SK-N-SH (cell line): ENCODE data around the gene AP1S1. TPM values are rescaled to one million over a fixed set of nuclear protein-coding genes. Genes with fewer than 3 reads are reported as not detected.
A peak's percentile ranks its signal among the peaks of the same experiment; 100 is the strongest.
"Not testable (repeated sequence)": the region's sequence is repeated elsewhere in the genome, so short reads cannot be mapped to it uniquely, and the experiment has no call there.

ENCODE experiments used
- CTCF ChIA-PET: fragments of 300-600, 350-600 bp; formaldehyde crosslinking; extraction: SDS; loops from one replicate; lab custom pipeline; 2021; lab: Yijun Ruan, JAX
- POLR2A ChIA-PET: fragments of 350-600 bp; sonication (Branson Sonifier 250); formaldehyde crosslinking; extraction: SDS; loops from one replicate; lab custom pipeline; 2020; ENCODE audit warnings: antibody characterized with exemption, inconsistent platforms; lab: Yijun Ruan, JAX
- DNase-seq: peaks from one replicate; pipeline ENCODE4 v3.0.0; 2012
- H2AFZ ChIP-seq: fragments of 200-600 bp; sonication (generic); 2 replicates; pipeline ENCODE4 v1.8.1; 2016; ENCODE audit warnings: antibody characterized with exemption, mild to moderate bottlenecking, low read depth
- H3F3A ChIP-seq: fragments of 200-600 bp; sonication (generic); replicated peaks from 2 replicates; pipeline ENCODE3; 2016; ENCODE audit warnings: antibody characterized with exemption, mild to moderate bottlenecking; ENCODE audit not compliant: insufficient read depth
- H3K27ac ChIP-seq, 2 experiments: fragments of 200-500 bp in 1 of 2; fragments of 200-600 bp in 1 of 2; sonication (Bioruptor generic) in 1 of 2; sonication (generic), shearing (Covaris generic) in 1 of 2; 2 replicates each; pipeline versions ENCODE4 v1.5.1 to v1.6.1; 2014 to 2016; ENCODE audit warnings: low read depth in 2 of 2, inconsistent platforms in 1 of 2, low read length in 1 of 2, mild to moderate bottlenecking in 1 of 2, mixed read lengths in 1 of 2
- H3K27me3 ChIP-seq: fragments of 200-600 bp; sonication (generic), shearing (Covaris generic); 2 replicates; pipeline ENCODE4 v1.6.1; 2016; ENCODE audit warnings: mixed run types; ENCODE audit not compliant: insufficient read depth
- H3K36me3 ChIP-seq, 2 experiments: fragments of 200-500 bp in 1 of 2; fragments of 200-600 bp in 1 of 2; sonication (Bioruptor generic) in 1 of 2; sonication (generic) in 1 of 2; replicated peaks in 1 of 2; 2 replicates each; pipeline versions ENCODE3 to v1.5.1; 2014 to 2016; ENCODE audit warnings: low read length in 1 of 2, mild to moderate bottlenecking in 1 of 2; ENCODE audit not compliant: insufficient read depth in 2 of 2, control insufficient read depth in 1 of 2
- H3K4me1 ChIP-seq, 2 experiments: fragments of 200-500 bp in 1 of 2; fragments of 200-600 bp in 1 of 2; sonication (Bioruptor generic) in 1 of 2; sonication (generic), shearing (Covaris generic) in 1 of 2; 2 replicates each; pipeline versions ENCODE4 v1.5.1 to v1.6.1; 2014 to 2016; ENCODE audit warnings: low read depth in 1 of 2, low read length in 1 of 2, mixed run types in 1 of 2; ENCODE audit not compliant: insufficient read depth in 2 of 2, control insufficient read depth in 1 of 2
- H3K4me2 ChIP-seq: fragments of 200-600 bp; sonication (generic), shearing (Covaris generic); 2 replicates; pipeline ENCODE4 v1.6.1; 2017; ENCODE audit warnings: mixed run types
- H3K4me3 ChIP-seq, 2 experiments: fragments of 200-500 bp in 1 of 2; fragments of 200-600 bp in 1 of 2; sonication (Bioruptor generic) in 1 of 2; sonication (generic), shearing (Covaris generic) in 1 of 2; 2 replicates each; pipeline versions ENCODE4 v1.5.1 to v1.8.1; 2014 to 2016; ENCODE audit warnings: low read depth in 2 of 2, inconsistent platforms in 1 of 2, low read length in 1 of 2, mild to moderate bottlenecking in 1 of 2, mixed read lengths in 1 of 2, moderate library complexity in 1 of 2
- H3K79me2 ChIP-seq: fragments of 200-600 bp; sonication (generic); 2 replicates; pipeline ENCODE4 v1.8.1; 2017; ENCODE audit warnings: mild to moderate bottlenecking; ENCODE audit not compliant: insufficient read depth
- H3K9ac ChIP-seq: fragments of 200-600 bp; sonication (generic); 2 replicates; pipeline ENCODE4 v1.6.1; 2017; ENCODE audit warnings: mixed run types
- H3K9me2 ChIP-seq: fragments of 200-600 bp; sonication (generic); 2 replicates; pipeline ENCODE4 v1.6.1; 2017; ENCODE audit warnings: mixed run types
- H3K9me3 ChIP-seq: fragments of 200-600 bp; sonication (generic); 2 replicates; pipeline ENCODE4 v1.6.1; 2017; ENCODE audit warnings: mixed run types, mild to moderate bottlenecking, moderate library complexity
- H4K20me1 ChIP-seq: fragments of 200-600 bp; sonication (generic); 2 replicates; pipeline ENCODE4 v1.6.1; 2017; ENCODE audit warnings: mild to moderate bottlenecking, mixed run types; ENCODE audit not compliant: insufficient read depth
- CTCF ChIP-seq: fragments of 200-600 bp; sonication (generic); IDR thresholded peaks from 2 replicates; pipeline ENCODE4 v1.6.1; 2017; ENCODE audit warnings: antibody characterized with exemption, mild to moderate bottlenecking, moderate library complexity
- EZH2phosphoT487 ChIP-seq: fragments of 200-600 bp; sonication (generic); IDR thresholded peaks from 2 replicates; pipeline ENCODE4 v1.6.1; 2017; ENCODE audit warnings: low read depth, mixed run types, mild to moderate bottlenecking, antibody characterized with exemption, moderate library complexity, borderline replicate concordance
- JUND ChIP-seq: IDR thresholded peaks from 2 replicates; pipeline ENCODE4 v1.4.0; 2012
- MEF2A ChIP-seq: IDR thresholded peaks from 2 replicates; pipeline ENCODE4 v1.4.0; 2012; ENCODE audit warnings: low read depth, borderline replicate concordance
- NFIC ChIP-seq: IDR thresholded peaks from 2 replicates; pipeline ENCODE4 v1.4.0; 2012; ENCODE audit warnings: borderline replicate concordance
- POLR2AphosphoS5 ChIP-seq: IDR thresholded peaks from 2 replicates; pipeline ENCODE4 v1.6.1; 2012; ENCODE audit warnings: low read depth, low read length
- RAD21 ChIP-seq: IDR thresholded peaks from 2 replicates; pipeline ENCODE4 v1.6.1; 2012; ENCODE audit warnings: mild to moderate bottlenecking, low read length
- RXRA ChIP-seq: IDR thresholded peaks from 2 replicates; pipeline ENCODE4 v1.4.0; 2012; ENCODE audit warnings: low read depth, mild to moderate bottlenecking, borderline replicate concordance
- SMC3 ChIP-seq: IDR thresholded peaks from 2 replicates; pipeline ENCODE4 v1.6.1; 2012; ENCODE audit warnings: low read depth, low read length, improper control_type of control experiment
- TAF1 ChIP-seq: IDR thresholded peaks from 2 replicates; pipeline ENCODE4 v1.6.1; 2012; ENCODE audit warnings: low read depth, mild to moderate bottlenecking, low read length, moderate library complexity, borderline replicate concordance
- TEAD4 ChIP-seq: IDR thresholded peaks from 2 replicates; pipeline ENCODE4 v1.4.0; 2012; ENCODE audit warnings: mild to moderate bottlenecking, borderline replicate concordance; ENCODE audit not compliant: insufficient read depth
- USF1 ChIP-seq: IDR thresholded peaks from 2 replicates; pipeline ENCODE4 v1.4.0; 2012; ENCODE audit warnings: low read depth, borderline replicate concordance
- WGBS: methylation state at CpG from one replicate; pipeline ENCODE4 v1.1.6; 2017; ENCODE audit warnings: low lambda C conversion rate; 5-methylcytosine and 5-hydroxymethylcytosine counted together
- polyA plus RNA-seq, 3 experiments: library from polyadenylated mRNA; depleted of rRNA; stranded (reverse); fragments of >200 nt; gene quantifications; 2 replicates each; pipeline ENCODE4 v1.2.3, GENCODE V29; 2012

Gene AP1S1
- polyA plus RNA-seq, 1 of the 3 experiments (the other 2 are of a cell fraction), result 616 TPM

- H3K27ac ChIP-seq, H3F3A ChIP-seq, H3K9me2 ChIP-seq, H3K9ac ChIP-seq, H2AFZ ChIP-seq, H3K79me2 ChIP-seq, H3K4me2 ChIP-seq, H3K4me1 ChIP-seq, H3K27me3 ChIP-seq, H4K20me1 ChIP-seq, H3K9me3 ChIP-seq, H3K4me3 ChIP-seq: not testable (repeated sequence)
- peaks cover 9 to 16% of the 10 kb centered on the region in 2 experiments for H3K36me3 ChIP-seq
- peak; percentile 20 for DNase-seq
- ChIA-PET CTCF (interaction anchor here (0.9 to 2.7 kb wide), 9 partner anchors 9 to 79 kb away, joined by 3 to 32 read pairs (median 10); partner anchors contain the start of genes PLOD3 and ZNHIT1), POLR2A (interaction anchor here (0.6 to 2.5 kb wide), 7 partner anchors 9 to 49 kb away, joined by 3 to 11 read pairs (median 4); partner anchors contain the start of genes PLOD3, VGF and ZNHIT1)
- WGBS, result 69% methylated on average over 22 of the region's 22 CpGs
These were observed 49.8 kb downstream of the AP1S1 start for GRCh38 chr7:101203740-101204738.

GRCh38 chr7:101205901-101206664 lies 51.8 kb downstream of the AP1S1 start:
- H3K36me3 ChIP-seq, result peaks cover 10 to 22% of the 10 kb centered on the region in 2 experiments
- no peaks in the 10 kb centered on the region for H3K27me3 ChIP-seq
- H3K27ac ChIP-seq, result no peak overlapping the region
- no peaks in the 10 kb centered on the region for H3K9me3 ChIP-seq
- WGBS, result 93% methylated on average over 32 of the region's 32 CpGs
- H3K4me1 ChIP-seq, result no peaks in the 10 kb centered on the region
- no peaks in the 10 kb centered on the region for H3K79me2 ChIP-seq
- no peaks in the 10 kb centered on the region for H3K9me2 ChIP-seq
- no peak overlapping the region for H3K9ac ChIP-seq
- ChIA-PET POLR2A (interaction anchor here (0.9 to 2.5 kb wide), 3 partner anchors 9 to 44 kb away, joined by 3 to 11 read pairs (median 8); no protein-coding TSS in a partner anchor), CTCF (interaction anchor here (0.8 to 2.4 kb wide), 4 partner anchors 11 to 38 kb away, joined by 3 to 11 read pairs (median 4); partner anchors contain the start of genes PLOD3 and ZNHIT1)
- no peak overlapping the region for H2AFZ ChIP-seq
- H3K4me3 ChIP-seq, result no peak overlapping the region
- no peaks in the 10 kb centered on the region for H4K20me1 ChIP-seq
- DNase-seq, result no peak
- H3K4me2 ChIP-seq, result no peak overlapping the region
- no peak for TF ChIP-seq JUND
- no peak for TF ChIP-seq POLR2AphosphoS5
- TF ChIP-seq TAF1, result no peak
- H3F3A ChIP-seq, result peaks cover 9% of the 10 kb centered on the region

- peaks cover 9% of the 10 kb centered on the region for H3F3A ChIP-seq
- no peaks in the 10 kb centered on the region for H4K20me1 ChIP-seq
- no peaks in the 10 kb centered on the region for H3K9me2 ChIP-seq
- no peaks in the 10 kb centered on the region for H3K4me1 ChIP-seq
- POLR2A ChIA-PET, result interaction anchor here (2.5 kb wide), 1 partner anchor 12 kb away, joined by 11 read pairs; no protein-coding TSS in a partner anchor
- no peak for DNase-seq
- H3K4me2 ChIP-seq, result no peak overlapping the region
- H3K79me2 ChIP-seq, result no peaks in the 10 kb centered on the region
- no peaks in the 10 kb centered on the region for H3K27me3 ChIP-seq
- no peak overlapping the region for H3K4me3 ChIP-seq
- H3K9ac ChIP-seq, result no peak overlapping the region
- H3K9me3 ChIP-seq, result no peaks in the 10 kb centered on the region
- peaks cover 14 to 28% of the 10 kb centered on the region in 2 experiments for H3K36me3 ChIP-seq
- CTCF ChIA-PET, result interaction anchor here (0.8 to 1.6 kb wide), 3 partner anchors 11 to 38 kb away, joined by 3 to 4 read pairs (median 3); partner anchors contain the start of genes PLOD3 and ZNHIT1
- TF ChIP-seq USF1 (no peak), EZH2phosphoT487 (no peak), TEAD4 (no peak), RXRA (no peak), NFIC (no peak), MEF2A (no peak), TAF1 (no peak), SMC3 (no peak), CTCF (no peak), RAD21 (no peak)
- TF ChIP-seq, all 33 proteins: peak for 0
- WGBS, result 88% methylated on average over 19 of the region's 19 CpGs
- Histone ChIP-seq H2AFZ (no peak overlapping the region), H3K27ac (no peak overlapping the region)
These were observed 52.4 kb downstream of the AP1S1 start for GRCh38 chr7:101206665-101207042.
